Measurements from ENCODE around the gene HPSE2.

HPSE2 gene

DNA sequence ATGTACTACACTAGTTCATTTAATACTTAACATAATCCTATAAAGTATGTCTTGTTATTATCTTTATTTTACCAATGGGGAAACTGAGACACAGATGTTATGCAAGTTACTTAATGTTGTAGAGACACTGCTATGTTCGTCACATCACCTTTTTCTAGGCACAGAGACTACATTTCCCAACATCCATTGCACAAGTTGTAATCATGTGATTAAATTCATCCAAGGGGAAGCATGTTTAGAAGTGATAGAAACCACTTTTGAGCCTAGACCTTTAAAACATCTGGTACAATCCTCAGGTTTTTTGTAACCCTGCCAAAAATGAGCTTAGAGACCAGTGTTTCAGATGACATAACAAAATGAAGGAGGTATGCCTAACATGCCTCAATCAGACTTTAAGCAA, 402.1 kb downstream of the HPSE2 start:
- no peak for DNase-seq (ENCODE audit: low read depth in 2 of 2)

- DNase-seq (ENCODE audit: low read depth in 2 of 2), result no peak
Measured at GRCh38 chr10:98832738-98833137, 402.9 kb downstream of the HPSE2 start.

DNA sequence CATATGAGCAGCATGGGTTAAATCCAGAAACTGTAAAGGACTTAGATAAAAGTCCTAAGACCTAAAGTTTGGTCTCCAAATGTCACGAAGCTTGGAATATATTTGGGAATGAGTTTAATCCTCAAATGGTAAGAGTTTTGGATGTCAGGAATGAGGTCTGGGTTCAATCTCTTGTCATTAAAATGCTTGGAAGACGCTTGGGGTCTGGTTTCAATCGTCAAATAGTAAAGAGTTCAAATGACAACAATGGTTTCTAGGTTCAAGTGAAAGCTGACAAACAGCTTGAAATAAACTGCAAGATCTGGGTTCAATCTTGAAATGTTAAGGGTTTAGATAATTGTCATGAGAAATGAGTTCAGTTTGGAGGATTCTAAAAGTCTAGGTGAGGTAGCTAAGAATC, 403.5 kb downstream of the HPSE2 start:
- DNase-seq (ENCODE audit: low read depth in 2 of 2), result no peak

DNA sequence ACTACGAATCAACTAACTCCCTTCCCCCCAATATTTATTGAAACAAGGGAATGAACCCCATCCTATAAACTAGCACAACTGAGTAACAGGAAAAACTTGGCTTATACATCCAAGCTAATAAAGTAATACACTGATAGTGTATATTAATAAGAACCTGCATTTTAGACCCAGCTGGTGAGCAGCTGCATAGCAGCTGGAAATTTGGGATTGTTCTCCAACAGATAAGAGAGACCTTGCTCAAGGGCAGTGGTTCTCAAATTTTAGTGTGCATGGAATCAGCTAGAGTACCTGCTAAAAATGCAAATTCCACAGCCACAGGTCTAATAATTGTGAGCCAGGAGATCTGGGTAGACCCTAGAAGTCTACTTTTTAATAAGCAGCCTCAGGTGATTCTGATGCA, 404.3 kb downstream of the HPSE2 start:
- DNase-seq (ENCODE audit: low read depth in 2 of 2), result no peak

DNA sequence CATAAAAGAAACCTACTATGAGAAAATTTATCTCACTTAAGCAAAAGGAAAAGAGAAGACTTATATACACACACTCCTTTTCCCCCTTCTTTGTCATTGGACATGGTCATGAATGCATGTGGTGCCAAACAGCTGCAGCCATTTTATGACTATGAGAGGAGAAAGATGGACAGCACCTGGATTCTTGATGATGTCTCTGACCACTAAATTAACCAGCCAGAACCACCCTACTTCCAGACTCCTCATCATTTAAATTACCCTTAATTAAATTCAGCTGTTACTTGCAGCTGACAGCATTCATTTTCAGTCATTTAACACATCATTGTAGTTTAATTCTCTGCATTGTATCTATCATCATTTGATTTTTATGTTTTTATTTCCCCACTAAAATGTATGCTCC, 409.9 kb downstream of the HPSE2 start:
- DNase-seq (ENCODE audit: low read depth in 2 of 2), result no peak

DNA sequence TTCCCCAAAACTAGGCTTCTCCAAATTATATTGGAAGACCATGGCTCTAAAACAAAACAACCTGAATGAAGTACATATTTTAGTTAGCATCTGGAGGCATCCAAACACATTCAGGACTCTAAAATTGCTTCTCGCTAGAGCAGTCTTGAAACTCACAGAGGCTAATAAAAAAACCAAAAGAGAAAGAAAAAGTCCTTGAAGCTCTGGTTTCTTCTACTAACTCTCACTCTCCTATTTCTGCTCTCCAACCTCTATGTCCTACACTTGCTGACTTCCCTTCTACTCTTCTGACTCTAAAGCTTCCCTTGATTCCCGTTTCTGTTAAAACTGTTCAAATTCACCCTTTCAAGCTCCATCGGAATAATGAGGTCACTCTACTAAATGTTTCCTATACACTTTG, 418.3 kb downstream of the HPSE2 start:
- DNase-seq (ENCODE audit: low read depth in 2 of 2), result no peak

DNA sequence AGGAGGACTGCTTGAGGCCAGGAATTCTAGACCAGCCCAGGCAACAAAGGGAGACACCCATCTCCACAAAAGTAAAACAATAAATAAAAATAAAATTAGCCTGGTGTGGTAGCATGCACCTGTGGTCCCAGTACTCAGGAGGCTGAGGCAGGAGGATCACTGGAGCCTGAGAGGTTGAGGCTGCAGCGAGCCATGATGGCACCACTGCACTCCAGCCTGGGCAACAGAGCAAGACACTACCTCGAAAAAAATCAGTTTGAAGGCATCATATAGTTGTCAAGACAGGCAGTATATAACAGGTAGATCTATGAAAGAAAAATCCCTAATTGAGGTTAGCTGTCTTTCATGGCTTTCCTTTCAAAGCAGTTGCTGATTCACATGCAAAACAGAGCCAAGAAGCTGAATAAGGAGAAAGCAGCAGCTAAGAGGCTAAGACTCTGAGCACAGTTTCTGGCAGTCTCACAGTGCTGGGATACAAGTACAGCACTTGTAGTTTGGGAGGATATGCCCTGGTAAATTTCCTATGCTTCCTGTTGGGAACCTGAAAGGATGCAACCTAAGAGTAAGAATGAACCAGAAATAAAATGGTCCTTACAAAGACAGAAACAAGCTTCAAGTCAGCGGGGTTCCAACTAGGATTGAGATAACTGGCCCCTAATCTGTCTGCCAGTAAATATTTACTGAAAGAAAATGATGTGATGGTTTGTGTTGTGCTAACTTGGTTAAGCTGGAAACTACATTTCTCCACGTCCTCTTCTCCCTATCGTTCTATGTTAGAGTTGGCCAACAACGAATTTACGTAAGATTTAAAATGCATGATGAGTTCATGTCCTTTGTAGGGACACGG, 420.4 kb downstream of the HPSE2 start:
- no peak for DNase-seq (ENCODE audit: low read depth in 2 of 2)

GRCh38 chr10:98814470-98814869, 421.2 kb downstream of the HPSE2 start:
- DNase-seq (ENCODE audit: low read depth in 2 of 2), result no peak

GRCh38 chr10:98808282-98808892, 427.3 kb downstream of the HPSE2 start:
- DNase-seq (ENCODE audit: low read depth in 2 of 2), result no peak

DNA sequence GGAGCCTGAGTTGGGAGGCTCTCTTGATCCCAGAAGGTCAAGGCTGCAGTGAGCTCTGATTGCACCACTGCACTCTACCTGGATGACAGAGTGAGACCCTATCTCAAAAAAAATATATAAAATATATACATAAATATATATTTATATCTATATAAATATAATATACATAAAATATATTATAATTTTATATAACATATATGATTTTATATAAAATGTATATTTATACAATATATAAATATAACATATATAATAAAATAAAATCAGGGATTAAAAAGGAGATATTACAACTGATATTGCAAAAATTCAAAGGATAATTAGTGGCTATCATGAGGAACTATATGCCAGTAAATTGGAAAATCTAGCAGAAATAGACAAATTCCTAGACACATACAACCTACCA, 435.4 kb downstream of the HPSE2 start:
- DNase-seq (ENCODE audit: low read depth in 2 of 2), result no peak

- no peak for DNase-seq (ENCODE audit: low read depth in 2 of 2)
Measured at GRCh38 chr10:98795467-98795866, 440.2 kb downstream of the HPSE2 start.

DNA sequence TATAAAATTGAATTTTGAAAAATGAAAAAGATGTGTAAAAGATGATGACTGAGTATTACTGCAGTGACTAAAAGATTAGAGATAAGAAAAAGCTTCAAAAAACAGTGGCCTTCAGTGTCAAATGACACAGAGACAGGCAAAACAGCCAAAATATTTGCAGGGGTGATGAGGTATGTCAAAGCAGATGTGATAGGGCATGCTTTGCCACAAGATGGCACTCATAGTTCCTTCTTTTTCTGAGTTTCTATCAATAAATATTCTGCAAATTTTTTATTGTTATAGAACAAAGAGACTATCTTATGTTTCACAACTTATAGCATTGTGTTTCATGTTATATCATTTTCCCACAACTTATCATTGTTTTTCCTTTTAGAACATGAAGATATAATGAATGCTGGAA, 444.8 kb downstream of the HPSE2 start:
- no peak for DNase-seq (ENCODE audit: low read depth in 2 of 2)

GRCh38 chr10:98778277-98778759, 457.3 kb downstream of the HPSE2 start:
- no peak for DNase-seq (ENCODE audit: low read depth in 2 of 2)

DNA sequence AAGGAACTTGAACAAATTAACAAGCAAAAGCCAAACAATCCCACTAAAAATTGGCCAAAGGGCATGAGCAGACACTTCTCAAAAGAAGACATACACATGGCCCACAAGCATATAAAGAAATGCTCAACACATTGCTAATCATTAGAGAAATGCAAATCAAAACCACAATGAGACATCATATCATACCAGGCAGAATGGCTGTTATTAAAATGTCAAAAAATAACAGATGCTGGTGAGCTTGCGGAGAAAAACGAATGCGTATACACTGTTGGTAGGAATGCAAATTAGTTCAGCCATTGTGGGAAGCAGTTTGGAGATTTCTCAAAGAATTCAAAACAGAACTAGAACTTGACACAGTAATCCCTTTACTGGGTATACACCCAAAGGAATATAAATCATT, 477.2 kb downstream of the HPSE2 start:
- no peak for DNase-seq (ENCODE audit: low read depth in 2 of 2)

GRCh38 chr10:98748298-98748697, 487.4 kb downstream of the HPSE2 start:
- DNase-seq (ENCODE audit: low read depth in 2 of 2), result no peak

DNA sequence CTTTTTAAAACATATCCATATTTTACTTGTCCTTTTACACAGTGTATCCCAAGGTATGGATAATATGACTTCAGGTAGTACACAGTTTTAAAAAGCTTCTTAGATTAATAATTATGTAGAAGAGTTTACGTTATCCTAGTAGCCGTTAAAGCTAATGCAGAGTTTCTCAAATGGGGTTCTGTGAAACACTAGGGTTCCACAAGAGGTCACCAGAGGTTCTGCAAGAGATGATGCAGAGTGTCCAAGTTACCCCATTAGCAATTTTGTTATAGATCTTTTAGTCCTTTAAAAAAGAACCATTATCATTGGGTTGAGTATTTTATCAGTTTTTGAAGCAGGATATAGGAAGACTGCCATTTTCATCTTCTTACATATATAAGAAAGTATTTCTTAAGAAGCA, 490.0 kb downstream of the HPSE2 start:
- DNase-seq (ENCODE audit: low read depth in 2 of 2), result no peak

- no peak for DNase-seq (ENCODE audit: low read depth in 2 of 2)
Measured at GRCh38 chr10:98720551-98720950, 515.1 kb downstream of the HPSE2 start.

- no peak for DNase-seq (ENCODE audit: low read depth in 2 of 2)
Measured at GRCh38 chr10:98713586-98713985, 522.1 kb downstream of the HPSE2 start.

- no peak for DNase-seq (ENCODE audit: low read depth in 2 of 2)
Measured at GRCh38 chr10:98696516-98696915, 539.1 kb downstream of the HPSE2 start.

- no peak for DNase-seq (ENCODE audit: low read depth in 2 of 2)
Measured at GRCh38 chr10:98694883-98695282, 540.8 kb downstream of the HPSE2 start.

DNA sequence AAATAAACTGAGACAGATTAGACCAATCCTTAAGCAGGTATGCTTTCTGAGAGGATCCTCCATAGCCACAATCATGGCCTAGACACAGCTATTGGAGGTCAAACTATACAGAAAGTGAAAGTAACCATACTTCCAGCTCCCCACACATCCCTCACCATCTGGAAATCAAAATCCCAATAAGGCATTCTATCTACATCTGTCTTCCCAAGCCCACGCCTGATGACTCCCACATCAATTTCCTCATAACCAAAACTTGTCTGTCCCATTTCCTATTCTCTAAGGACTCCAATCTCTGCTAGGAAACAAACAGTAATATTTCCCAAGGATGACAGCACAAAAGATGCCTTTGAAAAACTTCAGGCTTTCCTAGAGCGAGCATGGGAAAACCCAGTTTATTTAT, 541.6 kb downstream of the HPSE2 start:
- DNase-seq (ENCODE audit: low read depth in 2 of 2), result no peak

DNA sequence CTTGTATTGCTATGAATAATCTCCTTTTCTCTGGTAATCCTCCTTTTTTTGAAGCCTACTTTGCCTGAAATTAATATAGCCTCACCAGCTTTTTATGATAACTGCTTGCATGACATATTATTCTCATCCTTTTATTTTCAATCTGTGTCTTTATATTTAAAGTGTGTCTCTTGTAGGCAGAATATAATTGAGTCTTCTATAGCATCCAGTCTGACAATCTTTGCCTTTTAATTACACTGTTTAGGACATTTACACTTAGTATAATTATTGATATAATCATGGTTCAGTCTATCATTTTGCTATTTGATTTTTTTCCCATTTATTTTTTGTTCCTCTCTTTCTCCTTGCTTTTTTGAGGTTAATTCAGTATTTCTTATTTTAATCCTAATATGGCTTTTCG, 548.0 kb downstream of the HPSE2 start:
- no peak for DNase-seq (ENCODE audit: low read depth in 2 of 2)

Data from stimulated activated CD4-positive, alpha-beta T cell treated with anti-CD3 and anti-CD28 coated beads, Interleukin-4, amount 100 ng/mL, for 48 hours (primary cell).